Activated CD8-positive, alpha-beta memory T cell treated with anti-CD3 and anti-CD28 coated beads for 24 hours (primary cell): Measurements from ENCODE around the gene ARHGAP22.

ENCODE experiments used
- DNase-seq: peaks from one replicate; pipeline ENCODE4 v3.0.0-alpha.2; 2020

The ARHGAP22 gene

GRCh38 chr10:48459270-48460150, 145.4 kb downstream of the ARHGAP22 start:
- DNase-seq: peak; percentile 37

- DNase-seq: no peak
These were observed 146.2 kb downstream of the ARHGAP22 start for GRCh38 chr10:48458662-48459048.

GRCh38 chr10:48457949-48458661, 146.8 kb downstream of the ARHGAP22 start:
- no peak for DNase-seq

- peak; percentile 48 for DNase-seq
These were observed 147.8 kb downstream of the ARHGAP22 start for GRCh38 chr10:48456808-48457761.

GRCh38 chr10:48456361-48456804, 148.5 kb downstream of the ARHGAP22 start:
- DNase-seq: peak; percentile 43

GRCh38 chr10:48455392-48456151, 149.3 kb downstream of the ARHGAP22 start:
- DNase-seq: no peak

GRCh38 chr10:48455055-48455391, 149.8 kb downstream of the ARHGAP22 start:
- no peak for DNase-seq

- DNase-seq: no peak
These were observed 150.4 kb downstream of the ARHGAP22 start for GRCh38 chr10:48454302-48455054.

GRCh38 chr10:48453451-48454301, 151.2 kb downstream of the ARHGAP22 start:
- DNase-seq: no peak

GRCh38 chr10:48452879-48453412, 151.9 kb downstream of the ARHGAP22 start:
- DNase-seq: no peak

GRCh38 chr10:48451969-48452878, 152.6 kb downstream of the ARHGAP22 start:
- no peak for DNase-seq

GRCh38 chr10:48450741-48451466, 154.0 kb downstream of the ARHGAP22 start:
- peak; percentile 51 for DNase-seq

- DNase-seq: no peak
These were observed 154.6 kb downstream of the ARHGAP22 start for GRCh38 chr10:48450233-48450740.

- no peak for DNase-seq
These were observed 155.2 kb downstream of the ARHGAP22 start for GRCh38 chr10:48449501-48450232.

- no peak for DNase-seq
These were observed 156.1 kb downstream of the ARHGAP22 start for GRCh38 chr10:48448796-48449195.

- DNase-seq: no peak
These were observed 157.3 kb downstream of the ARHGAP22 start for GRCh38 chr10:48447356-48448215.
